Calu3 (cell line): Measurements from ENCODE around the gene AP2A1. TPM values are rescaled to one million over a fixed set of nuclear protein-coding genes. Genes with fewer than 3 reads are reported as not detected.

Experiments used
- BruUV-seq: library from RNA; stranded (reverse); fragments of 400-500 nt; replicated peaks from 2 replicates; lab custom pipeline; 2021; lab: Mats Ljungman, UMichigan
- CTCF ChIA-PET: fragments of 300-600 bp; sonication (Branson Sonifier 250); formaldehyde crosslinking; loops from one replicate; lab custom pipeline; 2022; ENCODE audit warnings: antibody characterized with exemption; lab: Charles Lee
- DNase-seq: peaks from one replicate; pipeline ENCODE4 v3.0.0; 2022
- H3K27ac Mint-ChIP-seq: one replicate; pipeline ENCODE4 v1.8.0; 2022; ENCODE audit warnings: mixed read lengths; ENCODE audit not compliant: unreplicated experiment
- H3K27me3 Mint-ChIP-seq: one replicate; pipeline ENCODE4 v1.8.0; 2022; ENCODE audit warnings: mixed read lengths; ENCODE audit not compliant: unreplicated experiment
- H3K36me3 Mint-ChIP-seq: one replicate; pipeline ENCODE4 v1.8.0; 2022; ENCODE audit warnings: mild to moderate bottlenecking, moderate library complexity, mixed read lengths; ENCODE audit not compliant: insufficient read depth, unreplicated experiment
- H3K4me1 Mint-ChIP-seq: one replicate; pipeline ENCODE4 v1.8.0; 2022; ENCODE audit warnings: mild to moderate bottlenecking, low read depth, mixed read lengths; ENCODE audit not compliant: unreplicated experiment
- H3K4me3 Mint-ChIP-seq: one replicate; pipeline ENCODE4 v1.8.0; 2022; ENCODE audit warnings: mild to moderate bottlenecking, low read depth, moderate library complexity, mixed read lengths; ENCODE audit not compliant: unreplicated experiment
- H3K9me3 Mint-ChIP-seq: one replicate; pipeline ENCODE4 v1.8.0; 2022; ENCODE audit warnings: low read depth, mixed read lengths; ENCODE audit not compliant: unreplicated experiment
- intact Hi-C: fragments of 100-400 bp; cut with micrococcal nuclease; formaldehyde crosslinking; loops from one replicate; pipeline ENCODE4 v1.10.0; 2022; ENCODE audit not compliant: unreplicated experiment
- total RNA-seq: library from RNA; stranded (reverse); gene quantifications from 2 replicates; pipeline ENCODE4 v1.2.3, GENCODE V29; 2022
- TF ChIP-seq, protein P1 (sequence below): fragments of 200-600 bp; IDR thresholded peaks from one replicate; pipeline ENCODE4 v1.8.0; 2022; ENCODE audit warnings: antibody characterized with exemption; ENCODE audit not compliant: unreplicated experiment

AP2A1 gene
- total RNA-seq, 1 experiment from 2014 or later = 89.0 TPM

DNA sequence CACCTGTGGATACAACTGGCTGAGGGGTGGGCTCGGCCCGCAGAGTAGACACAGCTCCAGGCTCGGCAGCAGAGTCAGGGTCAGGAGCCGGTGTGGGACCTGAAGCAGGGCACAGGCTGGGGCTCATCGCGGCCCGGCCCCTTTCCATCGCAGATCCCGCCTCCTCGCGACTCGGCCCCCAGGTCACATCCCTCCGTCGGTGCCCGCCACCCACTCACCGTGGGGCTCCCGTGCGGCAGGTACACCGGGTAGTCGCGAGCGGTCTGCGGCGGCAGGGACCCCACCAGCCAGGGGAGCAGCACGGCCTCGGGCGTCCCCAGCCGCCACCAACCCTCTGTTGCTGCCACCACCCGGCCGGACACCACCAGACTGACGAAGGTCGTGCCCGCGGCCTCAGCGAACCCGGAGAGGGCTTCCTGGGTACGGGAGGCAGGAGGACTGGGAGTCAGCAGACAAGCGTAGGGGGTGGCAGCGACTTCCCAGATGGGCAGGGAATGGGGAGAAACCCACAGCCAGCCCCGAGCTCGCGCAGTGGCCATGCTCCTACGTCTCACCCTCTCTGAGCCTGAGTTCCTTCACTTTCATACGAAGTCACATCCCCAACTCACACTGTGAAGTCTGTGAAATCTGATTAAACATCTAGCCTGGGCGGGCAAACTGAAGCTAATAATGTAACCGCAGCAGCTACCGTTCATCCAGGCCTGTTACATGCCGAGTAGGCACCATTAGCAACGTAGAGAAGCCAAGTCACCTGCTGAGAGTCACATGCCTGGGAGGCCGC, 42.5 kb downstream of the AP2A1 start:
- H3K36me3 Mint-ChIP-seq = peaks cover 40% of the 10 kb centered on the region
- no TSS peak for BruUV-seq
- TF ChIP-seq, protein P1, sequence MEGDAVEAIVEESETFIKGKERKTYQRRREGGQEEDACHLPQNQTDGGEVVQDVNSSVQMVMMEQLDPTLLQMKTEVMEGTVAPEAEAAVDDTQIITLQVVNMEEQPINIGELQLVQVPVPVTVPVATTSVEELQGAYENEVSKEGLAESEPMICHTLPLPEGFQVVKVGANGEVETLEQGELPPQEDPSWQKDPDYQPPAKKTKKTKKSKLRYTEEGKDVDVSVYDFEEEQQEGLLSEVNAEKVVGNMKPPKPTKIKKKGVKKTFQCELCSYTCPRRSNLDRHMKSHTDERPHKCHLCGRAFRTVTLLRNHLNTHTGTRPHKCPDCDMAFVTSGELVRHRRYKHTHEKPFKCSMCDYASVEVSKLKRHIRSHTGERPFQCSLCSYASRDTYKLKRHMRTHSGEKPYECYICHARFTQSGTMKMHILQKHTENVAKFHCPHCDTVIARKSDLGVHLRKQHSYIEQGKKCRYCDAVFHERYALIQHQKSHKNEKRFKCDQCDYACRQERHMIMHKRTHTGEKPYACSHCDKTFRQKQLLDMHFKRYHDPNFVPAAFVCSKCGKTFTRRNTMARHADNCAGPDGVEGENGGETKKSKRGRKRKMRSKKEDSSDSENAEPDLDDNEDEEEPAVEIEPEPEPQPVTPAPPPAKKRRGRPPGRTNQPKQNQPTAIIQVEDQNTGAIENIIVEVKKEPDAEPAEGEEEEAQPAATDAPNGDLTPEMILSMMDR = no peak
- no peaks in the 10 kb centered on the region for H3K9me3 Mint-ChIP-seq
- peak overlapping the region; percentile 75 for H3K27ac Mint-ChIP-seq
- H3K27me3 Mint-ChIP-seq = no peaks in the 10 kb centered on the region
- CTCF ChIA-PET = no interaction called here
- H3K4me1 Mint-ChIP-seq = peaks cover 6% of the 10 kb centered on the region
- intact Hi-C loops = no loop called here
- DNase-seq = no peak
- no peak overlapping the region for H3K4me3 Mint-ChIP-seq

DNA sequence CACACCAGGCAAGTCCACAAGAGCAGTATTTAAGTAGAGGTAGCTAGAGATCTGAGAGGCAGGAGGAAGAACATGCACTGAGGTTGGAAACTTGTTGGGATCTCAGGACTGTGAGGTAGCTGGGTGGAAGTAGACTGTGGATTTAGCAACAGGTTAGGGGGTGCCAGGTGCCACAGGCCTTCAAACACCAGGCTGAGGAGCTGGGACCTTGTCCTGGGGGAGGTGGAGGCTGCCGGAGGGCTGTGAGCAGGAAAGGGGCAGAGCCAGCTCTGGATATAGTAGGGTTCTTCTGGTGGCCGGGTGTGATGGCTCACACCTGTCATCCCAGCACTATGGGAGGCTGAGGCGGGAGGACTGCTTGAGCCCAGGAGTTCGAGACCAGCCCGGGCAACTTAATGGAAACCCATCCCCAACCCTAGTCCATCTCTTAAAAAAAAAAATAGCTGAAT, 43.2 kb downstream of the AP2A1 start:
- H3K4me3 Mint-ChIP-seq = no peak overlapping the region

DNA sequence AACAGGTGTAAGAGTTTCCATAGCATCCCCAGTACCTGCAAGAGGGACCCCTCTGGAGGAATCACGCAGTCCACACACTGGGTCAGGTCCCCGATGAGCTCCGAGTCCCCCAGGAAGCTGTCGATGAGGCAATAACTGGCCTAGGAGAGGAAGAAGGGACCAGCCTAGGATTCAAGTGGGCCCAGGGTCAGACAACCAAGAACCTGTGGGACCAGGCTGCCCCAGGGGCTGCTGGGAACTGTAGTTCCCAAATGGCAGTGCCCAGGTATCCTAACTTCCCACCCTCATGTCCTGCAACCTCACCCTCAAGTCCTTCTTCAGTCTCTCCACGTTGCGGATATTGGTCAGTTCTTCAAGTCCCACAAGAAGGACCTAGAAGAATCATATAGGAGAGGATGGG, 44.5 kb downstream of the AP2A1 start:
- Mint-ChIP-seq H3K4me1 (peaks cover 9% of the 10 kb centered on the region), H3K27me3 (no peaks in the 10 kb centered on the region), H3K4me3 (no peak overlapping the region), H3K9me3 (no peaks in the 10 kb centered on the region), H3K36me3 (peaks cover 25% of the 10 kb centered on the region), H3K27ac (no peak overlapping the region)
- TF ChIP-seq, protein P1 = no peak
- no peak for DNase-seq
- CTCF ChIA-PET = no interaction called here
- intact Hi-C loops = no loop called here
- no TSS peak for BruUV-seq

More for the DNA sequence above, 43.2 kb downstream of the AP2A1 start:
- H3K9me3 Mint-ChIP-seq = no peaks in the 10 kb centered on the region
- peaks cover 9% of the 10 kb centered on the region for H3K4me1 Mint-ChIP-seq
- peak overlapping the region; percentile 75 for H3K27ac Mint-ChIP-seq
- no peaks in the 10 kb centered on the region for H3K27me3 Mint-ChIP-seq
- H3K36me3 Mint-ChIP-seq = peaks cover 34% of the 10 kb centered on the region
- intact Hi-C loops = no loop called here
- DNase-seq = no peak
- TF ChIP-seq, protein P1 = no peak
- BruUV-seq = no TSS peak
- CTCF ChIA-PET = no interaction called here

DNA sequence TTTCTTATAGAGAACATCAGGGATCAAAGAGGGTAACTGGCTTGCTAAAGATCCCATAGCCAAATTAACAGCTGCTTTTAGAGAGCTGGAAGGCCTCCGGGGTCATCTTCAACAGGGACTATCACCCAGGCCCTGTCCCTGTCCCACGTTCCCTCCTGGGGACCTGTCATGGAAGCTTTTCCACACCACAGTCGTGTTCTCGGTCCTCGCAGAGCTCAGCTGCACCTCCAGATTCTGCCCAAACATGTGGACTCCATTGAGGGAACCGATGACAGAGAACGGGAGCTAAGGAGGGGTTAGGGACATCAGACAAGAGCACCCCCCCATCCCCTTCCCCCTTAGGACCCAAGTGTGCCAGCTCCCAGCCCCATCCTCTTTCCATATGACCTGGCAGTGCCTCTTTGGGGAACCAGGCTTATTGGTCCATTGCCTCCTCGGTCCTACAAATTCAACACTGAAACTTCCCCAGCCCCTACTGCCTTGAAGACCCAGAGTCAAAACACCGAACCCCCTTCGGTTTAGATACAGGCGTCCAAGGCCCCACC, 45.7 kb downstream of the AP2A1 start:
- Mint-ChIP-seq H3K4me3 (peak overlapping the region; percentile 76), H3K36me3 (peaks cover 28% of the 10 kb centered on the region), H3K27me3 (no peaks in the 10 kb centered on the region), H3K9me3 (no peaks in the 10 kb centered on the region), H3K4me1 (peaks cover 9% of the 10 kb centered on the region), H3K27ac (peak overlapping the region; percentile 81)
- TF ChIP-seq, protein P1 = no peak
- BruUV-seq = no TSS peak
- CTCF ChIA-PET = interaction anchor here (0.6 to 1.3 kb wide), 3 partner anchors 55 to 402 kb away, joined by 3 to 5 read pairs (median 3); no protein-coding TSS in a partner anchor
- intact Hi-C loops = no loop called here
- DNase-seq = no peak
